GM19438 (cell line): ENCODE measurements around the gene CNOT6L.
A peak's percentile ranks its signal among the peaks of the same experiment; 100 is the strongest.
"Not testable (repeated sequence)": the region's sequence is repeated elsewhere in the genome, so short reads cannot be mapped to it uniquely, and the experiment has no call there.

Experiments used
- ATAC-seq: cut with Tn5 transposase; IDR thresholded peaks from one replicate; pipeline ENCODE4 v1.9.1; 2021; ENCODE audit warnings: low read depth; ENCODE audit not compliant: unreplicated experiment

The CNOT6L gene

GRCh38 chr4:77818602-77819403, at the start of gene CNOT6L:
TSS of gene CNOT6L (minus strand) at chr4:77819368. CDS start at chr4:77819308, 60 bp downstream.
- peak; percentile 28 for ATAC-seq

DNA sequence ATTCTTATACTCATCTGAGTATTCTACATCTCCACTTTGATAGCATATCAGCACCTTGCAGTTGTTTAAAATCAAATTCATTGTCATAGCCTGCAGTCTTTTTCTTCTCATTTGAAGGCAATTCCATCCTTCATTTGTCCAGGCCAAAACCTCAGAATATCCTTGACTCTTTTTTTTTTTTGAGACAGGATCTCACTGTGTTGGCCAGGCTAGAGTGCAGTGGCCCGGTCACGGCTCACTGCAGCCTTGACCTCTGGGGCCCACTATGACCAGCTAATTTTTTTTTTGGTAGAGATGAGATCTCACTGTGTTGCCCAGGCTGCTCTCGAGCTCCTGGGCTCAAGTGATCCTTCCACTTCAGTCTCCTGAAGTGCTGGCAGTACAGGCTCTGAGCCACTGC, 46.1 kb upstream of the CNOT6L start:
- ATAC-seq: no peak

- not testable (repeated sequence) for ATAC-seq
Measured at GRCh38 chr4:77863341-77863740, 44.2 kb upstream of the CNOT6L start.

DNA sequence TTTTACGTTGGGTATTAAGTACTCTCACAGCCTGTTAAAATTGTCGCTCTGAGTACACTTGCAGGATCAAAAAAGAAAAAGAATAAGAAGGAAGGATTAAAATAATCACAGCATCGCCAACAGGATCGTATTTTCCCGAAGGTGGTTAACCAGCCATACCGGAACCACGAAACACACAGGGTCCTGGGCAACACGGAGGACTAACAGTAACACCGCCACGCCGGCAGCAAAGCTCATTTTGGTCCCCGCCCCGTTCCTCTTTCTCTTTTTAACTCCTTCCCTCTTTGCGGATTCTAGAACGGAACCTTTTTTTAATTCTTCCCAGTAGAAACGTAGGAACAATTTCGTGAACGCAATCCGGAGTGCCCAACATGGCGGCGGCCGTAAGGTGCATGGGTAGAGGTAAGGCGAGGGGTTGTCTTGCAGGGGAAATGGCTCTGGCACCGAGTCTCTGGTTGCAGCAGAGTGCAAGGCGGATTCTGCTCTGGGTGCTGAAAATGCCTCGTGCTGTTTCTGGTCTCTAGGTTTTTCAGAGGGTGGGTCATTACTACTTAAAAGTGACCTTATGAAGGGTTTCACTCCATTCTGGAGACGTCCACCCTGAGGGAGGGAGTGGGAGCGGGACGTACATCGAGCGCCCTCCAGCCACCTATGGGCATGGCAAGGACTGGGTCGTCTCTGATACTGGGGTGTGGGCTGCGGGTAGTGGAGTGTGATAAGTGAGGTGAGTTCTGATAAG, 43.5 kb upstream of the CNOT6L start, which contains the start of gene MRPL1:
TSS of gene MRPL1 (plus strand) at position 353 of the 739 bp plus-strand sequence. CDS start at position 372, 19 bp downstream.
- peak; percentile 82 for ATAC-seq

DNA sequence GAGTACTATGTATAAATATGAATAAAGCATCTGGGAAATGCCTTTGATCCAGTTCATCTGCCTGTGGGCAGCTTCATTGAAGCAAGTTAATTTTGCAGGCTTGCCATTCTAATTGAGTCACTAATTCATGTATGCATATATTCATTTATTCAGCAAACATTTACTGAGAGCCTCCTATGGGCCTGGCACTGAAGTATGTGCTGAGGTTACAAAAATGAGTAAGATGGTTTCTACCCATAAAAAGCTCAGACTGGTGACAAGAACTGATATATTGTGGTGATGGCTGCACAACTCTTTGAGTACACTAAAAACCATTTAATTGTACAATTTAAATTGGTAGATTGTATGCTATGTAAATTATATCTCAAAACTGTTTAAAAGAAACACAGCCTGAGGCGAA, 42.3 kb upstream of the CNOT6L start:
- ATAC-seq: no peak

GRCh38 chr4:77859256-77859655, 40.1 kb upstream of the CNOT6L start:
- ATAC-seq: no peak

DNA sequence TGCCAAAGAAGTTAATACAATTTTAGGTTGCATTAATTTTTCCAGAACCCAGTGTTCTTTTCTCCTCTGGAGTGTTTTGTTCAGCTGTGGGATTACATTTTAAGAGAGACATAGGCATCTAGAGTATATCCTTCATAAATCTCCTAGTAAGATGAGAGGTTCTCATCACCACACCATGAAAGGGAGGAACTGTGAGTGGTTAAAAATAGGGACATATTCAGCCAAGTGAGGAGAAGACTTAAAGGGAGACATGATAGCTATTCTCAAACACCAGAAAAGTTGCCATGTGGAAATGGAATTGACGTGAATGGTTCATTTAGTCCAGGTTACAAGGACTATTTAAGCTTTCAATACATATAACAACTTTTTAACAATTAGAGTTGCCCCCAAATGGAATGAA, 37.0 kb upstream of the CNOT6L start:
- ATAC-seq: no peak

DNA sequence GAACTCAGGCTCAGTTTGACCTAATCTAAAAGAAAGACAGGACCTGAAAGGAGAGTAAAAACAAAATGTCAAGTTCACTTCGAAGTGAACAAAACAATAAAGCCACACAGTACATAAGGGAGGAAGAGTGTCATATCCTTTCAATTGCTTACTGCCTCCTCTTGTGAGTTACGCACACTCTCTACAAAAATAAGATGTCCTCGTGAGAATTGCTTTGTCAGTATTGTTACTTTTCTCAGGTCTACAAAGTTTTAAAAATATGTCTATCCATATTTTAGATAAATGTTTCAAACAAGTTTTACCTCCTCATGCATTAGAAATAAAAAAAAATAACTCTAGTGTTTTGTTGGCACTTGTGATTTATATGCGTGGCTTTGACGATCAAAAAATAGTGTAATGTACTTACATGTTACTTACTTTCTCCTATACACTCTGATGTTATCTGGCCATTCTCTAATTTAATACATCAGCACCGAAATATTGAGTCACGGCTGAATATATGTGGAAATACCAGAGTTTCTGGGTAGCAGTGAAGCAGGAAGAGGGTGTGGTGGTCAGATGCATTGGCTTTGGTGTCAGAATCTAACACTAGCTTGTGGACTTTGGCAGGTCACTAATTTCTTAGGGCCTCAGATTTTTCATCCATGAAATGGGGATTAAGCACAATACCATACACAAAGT, 35.4 kb upstream of the CNOT6L start:
- no peak for ATAC-seq

DNA sequence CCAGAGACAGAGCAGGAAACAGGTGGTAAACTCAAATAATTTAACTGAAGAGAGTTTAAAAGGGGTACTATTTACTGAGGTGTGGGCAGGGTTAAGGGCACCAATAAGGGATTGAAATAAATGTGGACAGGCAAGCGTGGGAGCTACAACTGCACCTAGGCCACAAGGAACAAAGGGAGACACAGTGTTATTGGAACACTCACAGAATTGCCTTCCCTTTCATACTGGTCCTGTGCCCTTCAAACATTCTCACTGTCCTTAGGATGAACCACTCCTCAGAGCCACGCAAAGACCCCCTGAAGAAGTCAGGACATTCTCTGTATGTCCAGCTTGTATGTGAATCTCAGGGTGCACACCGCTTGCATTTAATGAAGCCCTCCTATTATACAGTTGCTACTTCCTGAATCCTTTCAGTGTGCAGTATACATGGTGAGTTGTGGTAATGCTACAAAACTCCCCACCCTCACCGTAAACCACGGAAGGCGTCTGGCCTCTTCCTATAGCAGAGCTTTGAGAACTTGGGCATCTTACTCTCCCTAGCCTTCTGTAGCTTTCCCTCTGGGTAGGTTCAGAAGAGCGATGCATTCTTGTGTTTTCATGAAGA, 33.8 kb upstream of the CNOT6L start:
- peak; percentile 75 for ATAC-seq

GRCh38 chr4:77849278-77849965, 30.3 kb upstream of the CNOT6L start:
- ATAC-seq: no peak

DNA sequence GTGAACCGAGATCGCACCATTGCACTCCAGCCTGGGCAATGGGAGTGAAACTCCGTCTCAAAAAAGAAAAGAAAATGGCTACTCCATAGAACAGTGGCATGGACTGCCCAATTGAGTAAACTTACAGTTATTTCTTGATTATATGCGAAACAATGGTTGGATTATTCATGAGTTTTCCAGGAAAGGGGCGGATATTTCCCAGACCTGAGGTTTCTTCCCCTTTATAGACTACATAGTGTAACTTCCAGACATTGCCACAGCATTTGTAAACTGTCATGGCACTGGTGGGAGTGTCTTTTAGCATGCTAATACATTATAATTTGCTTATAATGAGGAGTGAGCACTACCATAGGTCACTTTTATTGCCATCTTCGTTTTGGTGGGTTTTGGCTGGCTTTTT, 29.3 kb upstream of the CNOT6L start:
- no peak for ATAC-seq

DNA sequence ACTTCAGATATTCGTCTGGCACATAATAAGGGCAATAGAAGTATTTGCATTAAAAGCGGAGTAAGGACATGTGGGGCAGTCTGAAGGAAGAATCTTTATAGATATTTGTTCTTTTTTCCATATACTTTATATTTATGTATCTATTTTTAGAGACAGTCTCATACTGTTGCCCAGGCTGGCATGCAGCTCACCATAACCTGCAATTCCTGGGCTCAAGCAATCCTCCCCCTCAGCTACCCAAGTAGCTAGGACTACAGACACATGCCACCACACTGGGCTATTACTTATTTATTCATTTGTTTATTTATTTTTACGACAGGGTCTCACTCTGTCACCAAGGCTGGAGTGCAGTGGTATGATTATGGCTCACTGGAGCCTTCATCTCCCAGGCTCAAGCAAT, 26.8 kb upstream of the CNOT6L start:
- ATAC-seq: no peak

GRCh38 chr4:77845400-77845799, 26.2 kb upstream of the CNOT6L start:
- ATAC-seq: no peak

DNA sequence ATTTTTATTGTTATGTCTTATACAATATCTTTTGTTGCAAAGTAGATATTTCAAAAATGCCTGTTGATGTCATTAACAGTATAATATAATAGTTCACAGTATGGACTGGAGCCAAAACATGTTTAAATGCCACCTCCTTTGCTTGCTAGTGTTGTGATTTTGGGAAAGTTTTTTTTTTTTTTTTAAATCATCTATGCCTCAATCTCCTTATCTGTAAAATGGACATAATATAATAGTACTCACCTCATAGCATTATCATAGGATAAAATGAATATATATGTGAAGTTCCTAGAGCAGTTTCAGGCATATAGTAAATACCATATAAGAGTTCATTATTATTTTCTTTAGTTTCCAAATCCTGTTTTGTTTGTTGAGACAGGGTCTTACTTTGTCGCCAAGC, 25.2 kb upstream of the CNOT6L start:
- ATAC-seq: no peak

DNA sequence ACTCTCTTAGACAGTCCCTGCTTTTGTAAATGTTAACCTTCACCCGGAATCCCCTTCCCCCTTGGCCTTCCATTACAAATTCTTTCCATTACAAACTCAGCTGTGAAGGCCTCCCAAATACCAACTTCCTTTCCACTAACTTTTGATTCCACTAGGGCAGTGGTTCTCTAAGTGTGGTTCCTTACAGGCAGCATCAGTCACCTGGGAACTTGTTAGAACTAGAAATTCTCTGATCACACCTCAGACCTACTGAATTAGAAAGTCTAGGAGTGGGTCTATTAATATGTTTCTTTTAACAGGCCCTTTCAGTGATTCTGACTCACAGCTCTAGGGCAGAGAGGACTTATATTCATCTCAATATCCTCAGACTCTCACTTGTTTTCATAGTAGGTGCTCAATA, 24.5 kb upstream of the CNOT6L start:
- no peak for ATAC-seq

DNA sequence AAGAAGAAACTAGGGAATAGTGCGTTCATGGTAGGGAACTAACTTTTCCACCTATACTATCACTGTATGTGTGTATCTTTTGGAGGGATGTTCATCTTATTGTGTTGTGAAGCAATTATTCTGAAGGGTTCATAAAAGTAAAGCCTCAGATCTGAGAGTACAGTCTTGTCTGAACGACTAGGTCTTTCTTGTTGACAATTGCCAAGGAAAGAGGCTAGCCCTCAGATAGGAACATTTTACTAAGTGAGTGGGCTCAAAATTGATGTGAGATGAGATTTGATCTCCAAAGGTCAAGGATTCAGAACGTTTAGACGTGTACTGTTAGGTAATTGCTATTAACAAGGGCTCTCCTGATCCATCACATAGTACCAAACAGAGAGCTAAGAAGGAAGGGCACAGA, 15.2 kb upstream of the CNOT6L start:
- no peak for ATAC-seq

DNA sequence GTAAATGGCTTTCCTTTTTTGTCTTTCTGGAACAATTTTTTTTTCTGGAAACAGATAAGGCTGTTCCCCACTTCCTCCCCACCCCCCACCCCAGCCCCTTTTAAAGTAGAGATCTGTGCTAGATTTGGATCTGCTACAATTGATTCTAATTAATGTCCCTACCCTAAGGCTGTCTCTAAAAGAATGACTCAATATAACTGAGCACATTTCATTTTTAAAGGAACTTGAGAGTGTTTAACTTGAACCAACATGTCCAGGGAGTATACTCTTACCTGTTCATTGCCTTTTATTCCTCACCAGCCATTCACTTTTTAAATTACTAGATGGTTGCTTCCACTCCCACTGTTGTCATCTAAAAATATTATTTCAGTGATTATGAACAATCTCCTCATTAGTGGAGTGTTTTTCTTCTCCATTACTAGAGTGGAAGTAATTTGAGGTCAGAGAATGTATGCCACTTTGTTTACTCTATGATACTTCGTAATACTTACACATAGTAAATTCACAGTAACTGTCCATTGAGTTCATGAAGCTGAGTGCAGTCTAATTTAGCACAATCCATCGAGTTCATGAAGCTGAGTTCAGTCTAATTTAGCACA, 14.1 kb upstream of the CNOT6L start:
- no peak for ATAC-seq

- no peak for ATAC-seq
Measured at GRCh38 chr4:77827343-77827742, 8.2 kb upstream of the CNOT6L start.

DNA sequence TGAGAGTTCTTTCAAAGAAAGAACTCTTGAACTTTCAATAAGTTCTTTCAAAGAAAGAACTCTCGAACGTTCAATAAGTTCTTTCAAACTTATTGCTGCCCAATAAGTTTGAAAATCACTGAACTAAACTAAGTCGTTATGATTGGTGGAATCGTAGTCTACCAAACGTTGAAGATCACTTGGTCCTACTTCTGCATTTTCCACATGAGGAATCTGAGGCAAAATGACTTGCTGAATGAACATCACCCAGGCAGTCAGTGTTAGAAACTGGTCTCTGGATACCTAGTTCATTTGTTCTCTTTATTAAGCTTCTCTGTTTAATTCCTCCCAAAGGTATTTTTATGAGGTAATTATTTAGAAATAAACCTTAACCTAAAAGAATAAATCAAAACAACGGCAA, 7.1 kb upstream of the CNOT6L start:
- ATAC-seq: no peak

GRCh38 chr4:77821775-77822174, 2.6 kb upstream of the CNOT6L start:
- ATAC-seq: no peak
